ENCODE results near the gene TIMM50.
"Not testable (repeated sequence)": the region's sequence is repeated elsewhere in the genome, so short reads cannot be mapped to it uniquely, and the experiment has no call there.

The TIMM50 gene

GRCh38 chr19:39480337-39481228 lies at the start of gene TIMM50:
Gene TIMM50 (plus strand): TSS chr19:39480838. CDS start chr19:39480854, 16 bp downstream.
- DNase-seq (ENCODE audit: low read depth, low spot score): peak; percentile 94

DNA sequence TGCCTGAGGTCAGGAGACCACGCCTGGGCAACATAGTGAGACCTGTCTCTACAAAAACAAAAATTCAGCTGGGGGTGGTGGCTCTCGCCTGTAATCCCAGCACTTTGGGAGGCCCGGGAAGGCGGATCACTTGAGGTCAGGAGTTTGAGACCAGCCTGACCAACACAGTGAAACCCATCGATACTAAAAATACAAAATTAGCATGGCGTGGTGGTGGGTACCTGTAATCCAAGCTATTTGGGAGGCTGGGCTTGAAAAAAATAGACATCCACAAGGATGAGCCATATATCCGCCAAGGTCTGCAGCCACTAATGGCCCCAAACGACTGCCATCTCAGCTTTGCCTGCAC lies 48.0 kb upstream of the TIMM50 start:
- DNase-seq (ENCODE audit: low read depth, low spot score): no peak

GRCh38 chr19:39433480-39434079 lies 47.1 kb upstream of the TIMM50 start:
- DNase-seq (ENCODE audit: low read depth, low spot score): no peak

DNA sequence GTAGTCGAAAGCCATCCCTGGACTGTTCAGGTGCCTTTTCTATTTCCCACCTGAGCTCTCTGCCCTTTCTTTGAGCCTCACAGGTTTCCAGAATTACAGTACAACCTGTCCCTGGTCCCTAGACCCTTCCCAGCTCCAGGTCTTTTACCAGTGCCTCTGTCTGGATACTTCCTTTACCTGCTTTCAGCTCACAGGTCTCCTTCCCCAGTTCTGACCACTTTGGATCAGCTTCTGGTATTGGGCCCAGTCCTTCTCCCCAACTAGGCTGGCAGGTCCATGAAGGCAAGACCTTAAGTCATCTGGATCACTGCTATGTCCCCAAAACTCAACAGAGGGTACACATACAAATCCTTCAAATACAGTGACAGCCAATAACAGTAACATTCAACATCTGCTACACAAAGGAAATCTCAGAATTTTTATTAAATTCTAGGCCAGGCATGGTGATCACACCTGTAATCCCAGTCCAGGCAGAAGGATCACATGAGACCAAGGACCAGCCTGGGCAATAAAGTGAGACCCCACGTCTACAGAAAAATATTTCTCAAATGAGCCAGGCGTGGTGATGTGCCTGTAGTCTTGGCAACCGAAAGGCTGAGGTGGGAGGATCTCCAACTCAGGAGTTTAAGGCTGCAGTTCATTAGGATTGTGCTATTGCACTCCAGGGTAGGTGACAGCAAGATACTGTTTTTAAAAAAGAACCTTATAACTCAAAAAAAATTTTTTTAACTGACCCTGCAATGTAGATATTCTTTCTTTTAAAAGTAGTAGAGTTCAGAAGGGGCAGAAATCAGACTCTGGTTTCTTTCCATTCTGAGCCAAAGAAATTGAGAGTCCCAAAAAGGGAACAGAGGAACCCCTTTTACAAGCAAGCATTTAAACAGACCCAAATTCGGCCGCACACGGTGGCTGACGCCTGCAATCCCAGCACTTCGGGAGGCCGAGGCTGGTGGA lies 46.2 kb upstream of the TIMM50 start:
- DNase-seq (ENCODE audit: low read depth, low spot score): no peak

- DNase-seq (ENCODE audit: low read depth, low spot score): peak; percentile 99
Observed at GRCh38 chr19:39435499-39436349, 44.9 kb upstream of the TIMM50 start, which contains the start of gene RPS16. Gene RPS16 (minus strand): TSS chr19:39435949. CDS start chr19:39435895, 54 bp downstream.

DNA sequence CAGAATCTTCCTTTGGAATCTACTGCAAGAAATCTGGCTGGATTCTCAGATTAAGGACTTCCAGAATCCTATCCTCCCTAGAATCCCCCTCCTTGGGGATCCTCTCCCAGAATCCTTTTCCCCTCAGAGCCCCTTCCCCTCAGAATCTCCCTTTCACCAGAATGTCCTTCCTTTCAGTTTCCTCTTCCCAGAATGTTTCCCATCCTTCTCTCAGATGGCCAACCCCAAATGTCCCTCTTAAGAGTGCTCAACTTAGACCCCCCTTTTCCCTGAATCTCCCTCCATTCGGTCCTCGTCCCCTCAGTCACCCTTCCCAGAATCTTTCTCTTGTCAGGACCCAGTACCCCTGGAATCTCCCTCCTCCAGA lies 44.3 kb upstream of the TIMM50 start:
- no peak for DNase-seq (ENCODE audit: low read depth, low spot score)

GRCh38 chr19:39438270-39438934 lies 42.2 kb upstream of the TIMM50 start:
- no peak for DNase-seq (ENCODE audit: low read depth, low spot score)

DNA sequence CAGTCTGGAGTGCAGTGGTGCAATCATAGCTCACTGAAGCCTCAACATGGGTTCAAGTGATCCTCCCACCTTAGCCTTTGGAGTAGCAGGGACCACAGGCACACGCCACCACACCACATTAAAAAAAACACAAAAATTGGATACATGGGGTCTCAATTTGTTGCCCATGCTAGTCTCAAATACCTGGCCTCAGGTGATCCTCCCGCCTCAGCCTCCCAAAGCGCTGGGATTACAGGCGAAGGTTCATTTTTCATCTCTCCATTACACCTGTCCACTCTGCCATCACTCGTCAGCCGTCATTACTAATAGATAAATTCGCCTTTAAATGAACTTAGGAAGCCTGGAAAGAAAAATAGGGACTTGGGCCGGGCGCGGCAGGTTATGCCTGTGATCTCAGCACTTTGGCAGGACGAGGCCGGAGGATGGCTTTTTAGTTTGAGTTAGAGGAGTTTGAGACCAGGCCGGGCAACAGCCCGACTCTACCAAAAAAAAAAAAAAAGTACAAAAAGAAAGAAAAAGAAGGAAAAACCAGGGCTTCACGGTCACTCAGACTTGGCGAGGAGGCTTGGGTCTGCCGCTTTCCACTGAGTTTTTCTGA lies 35.9 kb upstream of the TIMM50 start:
- DNase-seq (ENCODE audit: low read depth, low spot score): no peak

DNA sequence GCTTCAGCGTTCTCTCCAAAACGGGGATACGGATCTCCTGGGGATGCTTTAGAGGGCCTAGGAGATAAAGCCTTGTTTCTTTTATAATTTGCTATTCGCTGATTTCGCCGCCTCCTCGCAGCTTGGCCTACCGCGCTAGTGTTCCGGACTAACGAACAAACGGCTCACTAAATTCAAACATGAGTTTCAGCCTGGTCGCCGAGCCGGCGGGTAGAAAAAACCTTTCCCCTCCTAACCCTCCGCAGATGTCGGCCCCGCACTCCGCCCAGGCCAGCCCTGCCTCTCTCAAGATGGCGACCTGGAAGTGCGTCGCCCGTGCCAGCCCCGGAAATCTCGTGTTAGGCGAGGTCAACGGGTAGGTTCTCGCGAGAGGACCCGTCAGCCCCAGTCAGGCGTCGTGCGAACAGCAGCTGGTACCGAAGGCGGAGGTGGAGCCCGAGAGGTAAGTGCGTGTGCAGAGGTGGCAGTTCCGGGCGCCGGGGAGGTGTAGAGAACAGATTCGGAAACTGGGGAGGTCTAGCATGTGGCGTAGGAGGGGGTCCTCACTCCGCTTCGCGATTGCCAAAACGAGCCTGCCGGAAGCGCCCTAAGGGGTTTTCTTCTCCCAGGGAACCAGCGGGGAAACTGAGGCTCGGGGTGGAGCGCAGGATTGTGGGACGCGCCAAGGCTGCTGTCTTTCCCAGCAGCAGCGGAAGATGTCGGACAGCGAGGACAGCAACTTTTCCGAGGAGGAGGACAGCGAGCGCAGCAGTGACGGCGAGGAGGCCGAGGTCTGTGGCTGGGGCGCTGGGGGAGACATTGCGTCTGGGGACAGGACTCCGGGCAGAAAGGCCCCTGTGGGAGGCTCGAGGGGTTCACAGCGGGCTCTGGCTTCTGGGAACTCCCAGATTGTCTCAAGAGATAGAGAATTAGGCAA lies 35.2 kb upstream of the TIMM50 start, which contains the start of gene SUPT5H:
TSS of gene SUPT5H (plus strand) at position 387 of the 916 bp plus-strand sequence. CDS start at position 696, 309 bp downstream.
- peak; percentile 96 for DNase-seq (ENCODE audit: low read depth, low spot score)

- no peak for DNase-seq (ENCODE audit: low read depth, low spot score)
Observed at GRCh38 chr19:39446365-39447084, 34.1 kb upstream of the TIMM50 start.

DNA sequence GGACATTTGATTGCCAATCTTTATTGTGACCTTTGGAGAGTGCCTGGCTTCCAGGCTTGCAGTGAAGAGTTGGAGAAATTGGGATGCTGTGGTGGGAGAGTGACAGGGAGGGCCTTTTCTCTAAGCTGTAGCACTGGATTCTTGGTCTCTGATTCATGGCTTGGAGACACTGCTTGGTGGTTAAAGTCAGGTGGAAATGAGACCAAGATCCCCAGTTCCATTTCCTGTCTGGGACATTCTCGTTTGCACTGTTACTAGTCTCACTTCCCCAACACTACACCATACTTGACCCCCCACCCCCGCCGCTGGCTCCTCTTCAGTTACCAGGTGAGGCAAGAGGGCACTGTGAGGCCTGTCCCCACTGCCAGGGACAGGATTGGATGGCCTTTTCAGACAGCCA lies 32.4 kb upstream of the TIMM50 start:
- no peak for DNase-seq (ENCODE audit: low read depth, low spot score)

- DNase-seq (ENCODE audit: low read depth, low spot score): no peak
Observed at GRCh38 chr19:39449116-39449797, 31.4 kb upstream of the TIMM50 start.

DNA sequence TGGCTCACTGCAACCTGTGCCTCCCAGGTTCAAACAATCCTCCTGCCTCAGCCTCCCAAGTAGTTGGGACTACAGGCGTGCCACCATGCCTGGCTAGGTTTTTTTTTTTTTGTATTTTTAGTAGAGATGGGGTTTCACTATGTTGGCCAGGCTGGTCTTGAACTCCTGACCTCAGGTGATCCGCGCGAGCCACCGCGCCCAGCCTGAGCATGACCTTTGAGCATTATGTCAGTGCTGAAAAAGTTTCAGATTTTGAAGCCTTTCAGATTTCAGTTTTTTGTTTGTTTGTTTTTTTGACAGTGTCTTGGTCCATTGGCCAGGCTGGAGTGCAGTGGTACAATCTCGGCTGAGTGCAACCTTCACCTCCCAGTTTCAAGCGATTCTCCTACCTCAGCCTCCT lies 29.4 kb upstream of the TIMM50 start:
- not testable (repeated sequence) for DNase-seq (ENCODE audit: low read depth, low spot score)

- DNase-seq (ENCODE audit: low read depth, low spot score): no peak
Observed at GRCh38 chr19:39463403-39463802, 17.2 kb upstream of the TIMM50 start.

DNA sequence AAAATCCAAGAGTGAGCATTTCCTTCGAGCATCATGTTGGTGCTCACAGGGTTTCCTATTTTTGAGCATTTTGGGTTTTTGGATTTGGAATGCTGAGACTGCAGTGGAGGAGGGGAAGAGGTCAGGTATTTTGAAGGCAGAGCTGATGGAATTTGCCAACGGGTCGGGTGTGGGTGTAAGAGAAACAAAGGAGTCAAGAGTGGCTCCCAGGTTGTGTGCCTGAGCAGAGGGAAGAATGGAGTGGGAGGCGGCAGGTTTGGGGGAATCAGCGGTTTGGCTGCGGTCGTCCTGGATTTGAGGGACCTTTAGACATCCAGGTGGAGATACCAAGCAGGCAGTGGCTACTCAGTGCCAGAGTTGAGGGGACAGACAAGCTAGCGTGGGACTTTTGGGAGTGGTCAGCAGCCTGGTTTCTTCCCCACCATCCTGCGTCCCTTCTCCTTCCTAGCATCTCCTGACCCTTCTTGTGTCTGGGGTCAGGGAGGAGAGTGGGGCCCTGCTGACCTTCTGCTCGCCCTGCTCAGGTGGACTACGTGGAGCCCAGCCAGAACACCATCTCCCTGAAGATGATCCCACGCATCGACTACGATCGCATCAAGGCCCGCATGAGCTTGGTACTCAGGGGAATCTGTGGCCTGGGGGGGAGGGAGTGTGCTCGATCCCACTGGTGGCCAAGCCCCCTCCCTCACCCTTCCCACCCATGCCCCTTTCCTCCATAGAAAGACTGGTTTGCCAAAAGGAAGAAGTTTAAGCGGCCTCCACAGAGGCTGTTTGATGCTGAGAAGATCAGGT lies 14.5 kb upstream of the TIMM50 start:
- no peak for DNase-seq (ENCODE audit: low read depth, low spot score)

GRCh38 chr19:39467941-39468340 lies 12.7 kb upstream of the TIMM50 start:
- DNase-seq (ENCODE audit: low read depth, low spot score): no peak

DNA sequence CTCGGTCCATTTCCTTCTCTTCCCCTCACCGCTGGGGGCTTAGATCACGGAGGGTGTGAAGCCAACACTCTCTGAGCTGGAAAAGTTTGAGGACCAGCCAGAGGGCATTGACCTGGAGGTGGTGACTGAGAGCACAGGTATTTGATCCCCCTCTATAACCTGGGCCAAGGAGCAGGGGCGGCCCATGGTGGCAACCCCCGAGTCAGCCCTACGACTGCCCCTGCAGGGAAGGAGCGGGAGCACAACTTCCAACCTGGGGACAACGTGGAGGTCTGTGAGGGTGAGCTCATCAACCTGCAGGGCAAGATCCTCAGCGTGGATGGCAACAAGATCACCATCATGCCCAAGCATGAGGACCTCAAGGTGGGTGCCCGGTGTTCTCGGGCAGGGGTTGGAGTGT lies 11.6 kb upstream of the TIMM50 start:
- no peak for DNase-seq (ENCODE audit: low read depth, low spot score)

Measured in activated CD4-positive, CD25-positive, alpha-beta regulatory T cell treated with anti-CD3 and anti-CD28 coated beads, Interleukin-2, amount 50 U/mL, for 16 hours (primary cell).